Measurements from ENCODE around the gene GNPDA1. TPM values are rescaled to one million over a fixed set of nuclear protein-coding genes. Genes with fewer than 3 reads are reported as not detected.
"Not testable (repeated sequence)": the region's sequence is repeated elsewhere in the genome, so short reads cannot be mapped to it uniquely, and the experiment has no call there.

The GNPDA1 gene
- total RNA-seq, 4 donors from 2014 or later = 34.1 to 46.1 (median 36.3) TPM

- H3K9me3 ChIP-seq = no peaks in the 10 kb centered on the region
- peaks cover 0 to 8% (median 0%) of the 10 kb centered on the region in 3 donors for H3K4me1 ChIP-seq
- ATAC-seq = no peak
- TF ChIP-seq POLR2AphosphoS5 (IDR thresholded peaks at IDR 0.05) (no peak), CTCF (IDR thresholded peaks at IDR 0.05) (no peak), POLR2A (IDR thresholded peaks at IDR 0.05) (no peak), EP300 (IDR thresholded peaks at IDR 0.05) (no peak)
- no peaks in the 10 kb centered on the region for H3K36me3 ChIP-seq
- WGBS, 2 donors (ENCODE audit: low coverage in 1 of 2) = 100% methylated on average over 1 of the region's 1 CpG
- H3K27ac ChIP-seq = no peak overlapping the region
- no peak overlapping the region for H3K4me3 ChIP-seq
- H3K27me3 ChIP-seq = no peaks in the 10 kb centered on the region
Observed at GRCh38 chr5:142055301-142055700, 42.5 kb upstream of the GNPDA1 start.

GRCh38 chr5:142053426-142054151 lies 40.8 kb upstream of the GNPDA1 start:
- H3K27me3 ChIP-seq = no peaks in the 10 kb centered on the region
- H3K36me3 ChIP-seq = no peaks in the 10 kb centered on the region
- WGBS, 2 donors (ENCODE audit: low coverage in 1 of 2) = 35% methylated on average over 2 to 3 of the region's 4 CpGs
- peak; percentile 86 for ATAC-seq
- no peaks in the 10 kb centered on the region for H3K9me3 ChIP-seq
- H3K4me1 ChIP-seq = peaks cover 0 to 8% (median 0%) of the 10 kb centered on the region in 3 donors
- H3K27ac ChIP-seq = peak overlapping the region in 1 of 4 donors; percentile 20
- TF ChIP-seq EP300 (IDR thresholded peaks at IDR 0.05) (no peak), POLR2AphosphoS5 (IDR thresholded peaks at IDR 0.05) (no peak), POLR2A (IDR thresholded peaks at IDR 0.05) (no peak), CTCF (IDR thresholded peaks at IDR 0.05) (no peak)
- no peak overlapping the region for H3K4me3 ChIP-seq

GRCh38 chr5:142052026-142052425 lies 39.2 kb upstream of the GNPDA1 start:
- not testable (repeated sequence) for ATAC-seq, H3K9me3 ChIP-seq, H3K36me3 ChIP-seq, H3K4me3 ChIP-seq, H3K4me1 ChIP-seq, H3K27me3 ChIP-seq, H3K27ac ChIP-seq
- 65 to 91% methylated on average over 4 of the region's 4 CpGs for WGBS, 2 donors (ENCODE audit: low coverage in 1 of 2)

GRCh38 chr5:142048272-142048671 lies 35.4 kb upstream of the GNPDA1 start:
- H3K4me3 ChIP-seq = no peak overlapping the region
- WGBS, 2 donors (ENCODE audit: low coverage in 1 of 2) = 58 to 77% methylated on average over 4 to 5 of the region's 7 CpGs
- ATAC-seq = no peak
- peaks cover 0 to 3% (median 0%) of the 10 kb centered on the region in 3 donors for H3K4me1 ChIP-seq
- TF ChIP-seq CTCF (IDR thresholded peaks at IDR 0.05) (no peak), EP300 (IDR thresholded peaks at IDR 0.05) (no peak), POLR2AphosphoS5 (IDR thresholded peaks at IDR 0.05) (no peak), POLR2A (IDR thresholded peaks at IDR 0.05) (no peak)
- no peak overlapping the region for H3K27ac ChIP-seq
- H3K36me3 ChIP-seq = no peaks in the 10 kb centered on the region
- no peaks in the 10 kb centered on the region for H3K27me3 ChIP-seq
- no peaks in the 10 kb centered on the region for H3K9me3 ChIP-seq

GRCh38 chr5:142046191-142046590 lies 33.4 kb upstream of the GNPDA1 start:
- H3K27ac ChIP-seq = no peak overlapping the region
- no peaks in the 10 kb centered on the region for H3K27me3 ChIP-seq
- no peaks in the 10 kb centered on the region for H3K36me3 ChIP-seq
- no peak overlapping the region for H3K4me3 ChIP-seq
- TF ChIP-seq CTCF (IDR thresholded peaks at IDR 0.05) (no peak), EP300 (IDR thresholded peaks at IDR 0.05) (no peak), POLR2A (IDR thresholded peaks at IDR 0.05) (no peak), POLR2AphosphoS5 (IDR thresholded peaks at IDR 0.05) (no peak)
- 81 to 83% methylated on average over 4 to 7 of the region's 7 CpGs for WGBS, 2 donors (ENCODE audit: low coverage in 1 of 2)
- peak; percentile 66 for ATAC-seq
- no peaks in the 10 kb centered on the region for H3K9me3 ChIP-seq
- no peaks in the 10 kb centered on the region for H3K4me1 ChIP-seq

GRCh38 chr5:142040881-142041280 lies 28.1 kb upstream of the GNPDA1 start:
- not testable (repeated sequence) for H3K4me3 ChIP-seq, H3K36me3 ChIP-seq, H3K27me3 ChIP-seq, H3K4me1 ChIP-seq, ATAC-seq, H3K9me3 ChIP-seq, H3K27ac ChIP-seq
- 97 to 100% methylated on average over 4 to 6 of the region's 6 CpGs for WGBS, 2 donors (ENCODE audit: low coverage in 1 of 2)
